GF-D8 (cell line): ENCODE measurements around the gene SLITRK1.

Experiments used
- DNase-seq: peaks from one replicate; lab custom pipeline; 2025; lab: John Stamatoyannopoulos, UW

The SLITRK1 gene

DNA sequence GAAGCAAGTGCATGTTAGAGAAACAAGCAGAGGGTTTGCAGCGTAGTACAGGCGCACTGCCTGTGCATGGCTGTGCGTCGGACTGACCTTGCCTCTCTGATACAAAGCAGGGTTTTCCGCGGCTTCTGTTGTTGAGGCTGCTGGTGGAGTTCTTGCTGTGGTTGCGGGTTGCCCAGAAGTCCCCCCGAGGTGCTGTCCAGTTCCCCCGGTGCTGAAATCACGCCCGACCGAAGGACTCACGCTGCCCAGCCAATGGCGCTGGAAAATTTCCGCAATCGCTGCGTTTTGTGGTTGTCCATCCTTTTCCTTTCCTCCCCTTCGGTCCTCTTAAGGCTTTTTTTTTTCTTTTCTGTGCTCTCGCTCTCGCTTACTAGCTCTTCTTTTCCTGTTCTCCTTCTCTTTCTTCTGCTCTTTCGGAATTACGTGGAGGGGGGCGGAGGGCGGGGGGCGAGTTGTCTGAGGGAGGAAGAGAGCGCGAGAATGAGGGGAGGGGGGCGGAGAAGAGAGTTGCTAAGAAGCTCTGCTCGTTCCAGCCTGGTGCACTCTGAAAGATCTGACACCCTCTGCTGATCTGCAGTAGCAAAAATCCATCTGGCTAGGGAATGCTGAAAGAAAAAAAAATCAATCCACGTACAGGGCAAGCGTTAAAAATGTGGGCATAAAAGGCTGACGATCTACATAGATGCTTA is at the start of gene SLITRK1:
SLITRK1 (minus strand) TSS at position 558 of the 689 bp plus-strand sequence. CDS start 967 bp downstream, outside the sequence.
- DNase-seq, result no peak

- DNase-seq, result no peak
Observed at GRCh38 chr13:83929157-83929556, 46.9 kb upstream of the SLITRK1 start.

- DNase-seq, result no peak
Observed at GRCh38 chr13:83919775-83920174, 37.5 kb upstream of the SLITRK1 start.

DNA sequence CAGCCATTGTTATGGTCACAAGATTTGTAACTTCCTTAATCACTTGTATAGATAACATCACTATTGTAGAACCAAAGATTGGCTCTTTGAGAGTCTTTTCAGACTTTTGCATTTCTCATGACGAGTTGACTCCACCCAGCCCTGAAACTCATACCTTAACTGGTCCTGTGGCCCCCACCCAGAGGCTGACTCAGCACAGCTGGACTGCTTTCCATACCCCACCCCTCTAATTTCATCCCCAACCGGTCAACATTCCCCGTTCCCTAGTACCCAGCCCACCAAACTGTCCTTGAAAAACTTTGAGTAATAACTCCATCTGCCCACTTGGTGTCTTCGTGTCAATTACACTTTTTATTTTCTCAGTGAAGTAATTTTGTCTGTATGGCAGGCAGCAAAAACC is 32.1 kb upstream of the SLITRK1 start:
- no peak for DNase-seq

DNA sequence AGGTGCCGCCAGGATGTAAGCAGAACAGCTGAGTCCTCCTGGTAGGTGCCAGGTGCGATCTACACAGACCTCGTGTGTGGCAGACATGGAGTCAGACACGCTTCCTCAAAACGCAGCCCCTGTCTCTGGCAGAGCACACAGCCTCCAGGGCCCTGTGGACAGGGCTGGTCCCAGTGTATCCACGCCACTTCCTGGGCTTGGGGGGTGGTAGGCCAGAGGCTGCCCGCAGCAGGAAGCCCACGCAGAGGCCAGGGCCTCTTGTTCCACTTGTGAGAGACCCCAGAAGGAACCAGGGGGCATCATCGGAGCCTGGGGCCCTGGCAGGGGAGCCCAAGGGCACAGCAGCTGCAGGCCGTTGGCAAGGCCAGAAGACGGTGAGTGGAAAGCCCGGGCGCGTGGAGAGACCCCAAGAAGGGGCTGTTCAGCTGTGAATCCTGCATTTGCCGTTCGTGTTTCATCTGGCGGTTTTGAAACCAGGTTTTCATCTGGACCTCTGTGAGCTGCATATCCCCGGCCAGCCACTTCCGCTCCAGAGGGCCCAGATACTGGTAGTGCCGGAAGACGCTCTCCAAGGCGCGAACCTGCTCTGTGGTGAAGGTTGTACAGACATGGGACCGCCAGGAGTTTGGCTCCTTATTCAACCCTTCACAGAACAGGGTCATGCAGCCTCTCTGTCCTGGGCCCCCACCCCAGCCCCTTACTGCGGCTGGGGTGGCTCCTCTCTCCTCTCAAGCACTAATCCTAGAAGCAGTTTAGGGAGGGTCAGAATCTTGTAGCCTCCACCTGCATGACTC is 25.1 kb upstream of the SLITRK1 start:
- no peak for DNase-seq

GRCh38 chr13:83906240-83906820 is 24.1 kb upstream of the SLITRK1 start:
- no peak for DNase-seq

DNA sequence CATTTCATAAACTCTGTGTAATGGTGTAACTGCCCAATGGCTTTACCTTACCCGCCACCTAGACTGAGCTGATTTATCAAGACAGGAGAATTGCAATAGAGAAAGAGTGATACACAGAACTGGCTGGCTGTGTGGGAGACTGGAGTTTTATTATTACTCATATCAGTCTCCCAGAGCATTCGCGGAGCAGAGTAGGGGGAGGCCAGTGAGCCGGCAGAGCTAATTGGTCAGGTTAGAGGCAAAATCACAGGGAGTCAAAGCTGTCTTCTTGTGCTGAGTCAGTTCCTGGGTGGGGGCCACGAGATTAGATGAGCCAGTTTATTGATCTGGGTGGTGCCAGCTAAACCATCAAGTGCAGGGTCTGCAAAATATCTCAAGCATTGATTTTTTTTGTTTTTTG is 23.4 kb upstream of the SLITRK1 start:
- no peak for DNase-seq

DNA sequence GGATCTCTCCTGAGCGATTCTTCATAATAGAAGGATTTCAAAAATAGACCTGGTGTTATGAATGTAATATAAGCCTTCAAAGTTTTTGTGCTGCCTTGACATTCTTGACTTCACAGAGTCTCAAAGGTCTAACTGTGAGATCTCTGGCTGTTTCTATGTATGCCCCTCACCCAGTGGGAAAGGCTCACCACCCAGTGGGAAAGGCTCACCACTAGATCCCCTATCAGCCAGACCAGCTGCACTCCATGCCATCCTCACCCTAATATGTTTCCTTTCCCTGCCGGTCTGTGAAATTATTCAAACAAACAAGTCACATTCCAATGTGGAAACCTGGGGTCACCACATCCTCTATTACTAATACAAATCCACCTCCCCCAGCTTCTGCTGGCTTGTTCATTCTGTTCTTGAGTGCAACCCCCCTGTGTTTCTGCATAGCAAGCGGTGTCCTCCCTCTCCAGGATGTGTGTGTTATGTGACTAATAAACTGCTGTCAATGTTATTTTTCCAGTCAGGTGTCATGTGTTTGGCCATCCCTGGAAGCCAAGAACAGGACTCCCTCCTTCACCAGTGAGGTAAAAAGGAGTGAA is 13.8 kb upstream of the SLITRK1 start:
- DNase-seq, result no peak

DNA sequence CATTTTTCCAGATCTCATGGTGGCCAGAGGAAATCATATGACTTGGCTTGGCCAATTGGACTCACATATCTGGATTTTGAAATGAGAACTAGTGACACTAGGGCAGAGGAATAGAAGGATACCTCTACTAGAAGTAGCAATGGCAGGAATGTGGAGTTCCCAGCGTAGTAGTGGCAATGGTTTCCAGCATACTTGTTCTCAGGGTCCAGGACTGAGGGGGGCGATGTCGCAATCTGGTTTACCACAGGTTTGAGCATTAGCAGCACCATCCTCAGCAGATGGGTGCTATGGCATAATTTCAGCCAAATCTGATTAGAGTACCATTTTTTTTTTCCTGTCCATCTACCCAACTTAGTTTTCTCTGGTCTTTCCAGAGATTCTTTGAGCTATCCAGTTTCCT is 8.1 kb upstream of the SLITRK1 start:
- DNase-seq, result no peak

DNA sequence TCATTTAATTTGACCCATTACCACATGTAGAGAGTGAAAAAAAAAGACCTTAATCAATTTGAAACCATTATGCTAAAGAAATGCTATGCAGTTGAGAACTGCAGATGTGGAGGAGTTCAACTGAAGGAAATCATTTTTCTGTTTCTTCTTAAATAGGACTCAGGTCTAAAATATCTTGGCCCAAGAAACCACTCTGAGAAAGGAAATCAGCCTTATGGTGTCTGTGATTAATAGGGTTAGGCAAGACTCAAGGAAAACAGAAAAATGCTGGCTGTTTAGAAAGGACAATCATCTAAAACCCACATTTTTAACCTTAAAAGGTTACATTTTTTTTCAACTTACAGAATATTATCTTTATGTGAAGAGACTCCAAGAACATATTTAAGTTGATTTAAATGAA is 1.9 kb upstream of the SLITRK1 start:
- DNase-seq, result no peak

- no peak for DNase-seq
Observed at GRCh38 chr13:83883061-83883523, 818 bp upstream of the SLITRK1 start.

- DNase-seq, result no peak
Observed at GRCh38 chr13:83882606-83882959, 309 bp upstream of the SLITRK1 start.

DNA sequence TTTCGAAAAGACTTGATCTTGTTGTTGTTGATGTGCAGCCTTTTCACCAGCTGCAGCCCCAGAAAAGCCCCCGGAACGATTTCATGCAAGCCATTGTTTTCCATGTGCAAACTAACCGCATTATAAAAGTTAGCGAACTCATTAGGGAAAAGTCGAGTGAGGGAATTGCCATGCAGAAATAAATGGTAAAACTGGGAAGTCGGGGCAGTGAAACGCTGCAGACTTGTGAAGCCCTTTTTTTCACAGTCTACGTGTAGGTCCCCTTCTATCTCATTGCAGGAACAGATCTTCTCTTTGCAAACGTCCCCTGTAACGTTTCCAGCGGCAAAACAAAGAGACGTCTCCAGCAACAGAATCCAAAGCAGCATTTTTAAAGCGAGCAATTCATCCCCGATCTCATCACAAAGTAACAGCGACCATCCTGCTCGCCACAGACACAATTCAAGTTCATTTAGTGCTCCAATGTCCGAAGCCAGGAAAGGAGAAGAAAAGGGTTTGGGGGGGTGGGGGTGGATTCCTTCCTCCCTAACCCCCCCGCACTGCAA is 1.1 kb downstream of the SLITRK1 start:
- DNase-seq, result no peak

- no peak for DNase-seq
Observed at GRCh38 chr13:83880275-83881139, 1.8 kb downstream of the SLITRK1 start.

DNA sequence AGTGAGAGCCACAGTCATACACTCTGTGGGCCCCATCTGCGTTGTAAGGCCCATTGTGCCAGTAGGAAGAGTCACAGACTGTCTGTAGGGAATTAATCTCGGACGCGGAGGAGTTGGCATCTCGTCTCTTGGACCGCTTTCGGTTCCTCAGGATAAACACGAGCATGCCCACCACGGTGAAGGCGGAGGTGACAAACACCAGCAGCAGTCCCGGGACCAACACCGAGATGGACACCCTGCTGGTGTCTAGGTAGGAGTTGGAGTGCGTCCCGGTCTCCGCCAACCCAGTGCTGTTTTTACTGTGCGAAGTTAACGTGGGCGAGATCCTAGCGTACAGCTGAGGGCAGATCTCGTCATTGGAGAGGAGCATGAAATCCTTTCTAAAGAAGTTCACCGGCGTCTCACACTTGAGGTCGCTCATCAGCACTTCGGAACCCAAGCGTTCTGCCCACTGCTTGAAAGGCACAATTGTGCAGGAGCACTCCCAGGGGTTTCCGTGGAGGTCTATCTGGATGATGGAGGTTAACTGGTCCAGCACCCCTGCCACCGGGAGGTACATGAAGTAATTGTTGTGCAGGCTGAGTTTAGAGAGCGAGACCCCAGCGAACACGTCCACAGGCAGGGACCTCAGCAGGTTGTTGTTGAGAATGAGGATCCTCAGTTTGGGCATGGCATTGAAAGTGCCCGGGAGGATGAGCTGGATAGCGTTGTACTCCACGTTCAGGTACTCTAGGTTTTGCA is 2.7 kb downstream of the SLITRK1 start:
- DNase-seq, result no peak

DNA sequence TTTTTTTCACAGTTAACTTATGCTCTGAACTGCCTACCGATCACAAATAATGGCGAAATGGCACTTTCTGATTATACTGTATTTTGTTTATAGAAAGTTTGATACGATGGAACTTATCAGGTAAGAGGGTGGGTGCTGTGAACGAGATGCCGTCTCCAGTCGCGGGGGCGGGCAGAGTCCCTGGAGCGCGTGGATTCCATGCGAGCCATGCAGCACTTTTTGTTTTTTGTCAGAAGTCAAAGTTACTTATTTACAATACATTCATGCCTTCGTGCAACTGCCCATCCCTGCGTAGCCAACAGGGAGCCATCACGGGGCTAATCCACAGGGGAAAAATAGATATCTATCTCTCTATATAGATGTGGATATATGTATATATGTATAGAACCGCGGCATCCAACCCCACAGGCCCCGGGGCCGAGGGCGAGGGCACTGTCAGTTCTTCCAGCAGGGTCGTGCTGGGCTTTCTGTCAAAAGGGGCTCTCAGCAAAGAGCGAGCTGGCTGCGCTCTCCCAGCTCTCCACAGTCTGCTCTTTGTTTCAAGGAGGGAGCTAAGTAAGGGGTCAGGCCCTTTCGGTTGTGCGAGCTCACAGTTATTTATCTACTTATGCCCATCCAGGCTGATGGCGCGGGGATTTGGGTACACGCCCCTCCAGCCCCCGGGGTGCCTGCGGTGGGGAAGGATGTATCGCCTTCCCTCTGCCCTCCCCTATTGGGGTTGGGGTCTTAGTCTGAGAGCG is 3.4 kb downstream of the SLITRK1 start:
- DNase-seq, result no peak

DNA sequence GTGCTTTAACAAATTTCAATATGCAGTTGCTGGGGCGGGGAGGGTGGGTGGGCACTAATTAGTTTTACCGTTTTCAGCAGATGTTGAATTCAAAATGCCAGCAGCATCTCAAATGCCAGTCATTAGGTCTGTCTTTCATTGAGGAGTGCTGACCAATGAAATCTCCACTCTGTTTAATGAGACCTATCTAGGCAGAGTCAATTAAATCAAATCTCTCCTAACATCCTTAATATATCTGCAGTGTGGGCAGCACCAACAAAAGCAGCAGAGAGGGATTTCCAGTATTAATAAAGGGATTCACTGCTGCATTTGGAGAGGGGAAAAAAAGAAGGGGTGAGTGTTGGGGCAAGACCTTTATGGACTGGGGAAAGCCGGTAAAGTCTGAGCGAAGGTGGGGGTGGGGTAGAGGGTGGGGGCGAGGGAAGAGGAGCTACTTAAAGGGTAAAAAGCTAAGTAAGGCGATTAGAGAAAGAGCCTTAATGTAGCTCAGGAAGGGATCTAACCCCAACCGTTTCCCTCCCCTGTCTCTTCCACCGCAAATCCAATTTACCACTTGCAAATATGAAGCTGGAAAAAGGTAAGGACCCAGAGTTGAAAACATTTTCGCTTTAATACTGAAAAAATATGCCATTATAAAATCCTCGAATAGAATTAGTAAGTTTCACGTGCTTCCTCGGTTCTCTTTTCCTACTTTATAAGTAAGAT is 4.5 kb downstream of the SLITRK1 start:
- no peak for DNase-seq

DNA sequence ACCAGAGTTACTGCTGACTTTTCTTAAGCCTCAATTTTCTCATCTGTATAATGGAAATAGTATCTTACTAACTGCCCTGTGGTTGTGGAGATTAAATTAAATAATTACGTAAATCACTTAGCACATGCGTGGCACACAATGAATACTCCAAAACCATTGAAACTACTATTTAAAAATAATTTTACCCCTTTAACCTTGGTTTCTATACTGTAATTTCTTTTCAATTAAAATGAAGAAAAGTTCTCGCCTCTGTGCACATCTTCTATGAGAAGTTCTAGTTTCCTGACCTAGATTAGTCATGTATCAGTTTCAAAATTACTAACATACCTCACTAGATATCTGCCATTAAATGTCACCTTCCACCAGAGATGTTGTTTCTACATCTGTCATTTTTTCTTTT is 5.7 kb downstream of the SLITRK1 start:
- no peak for DNase-seq

GRCh38 chr13:83867708-83868107 is 14.6 kb downstream of the SLITRK1 start:
- DNase-seq, result no peak
